ENCODE measurements around the gene IDUA. TPM values are rescaled to one million over a fixed set of nuclear protein-coding genes. Genes with fewer than 3 reads are reported as not detected.
A peak's percentile ranks its signal among the peaks of the same experiment; 100 is the strongest.

The IDUA gene
- total and polyA plus RNA-seq, 10 of the 15 experiments (the other 5 are each of a cell fraction or from before 2014, with no cell fraction given), result 0.05 to 7.6 (median 1.4) TPM; not detected in 1

- TF ChIP-seq RELB (IDR thresholded peaks at IDR 0.05; ENCODE audit: low read depth), result no peak
- TF ChIP-seq DPF2 (IDR thresholded peaks at IDR 0.05), result peak; percentile 9; the same call in 1 of the 2 replicates
- TF ChIP-seq ZBTB33 (IDR thresholded peaks at IDR 0.05), result no peak
- TF ChIP-seq HDAC2 (IDR thresholded peaks at IDR 0.05), result no peak
- TF ChIP-seq SKIL (IDR thresholded peaks at IDR 0.05; ENCODE audit: low read depth, poor library complexity, severe bottlenecking), result no peak
- TF ChIP-seq PML (IDR thresholded peaks at IDR 0.05; ENCODE audit: low read length), result no peak
- peak; percentile 31 for TF ChIP-seq USF1 (IDR thresholded peaks at IDR 0.05; ENCODE audit: borderline replicate concordance, extremely low read length, insufficient read depth, low read depth, low read length)
- TF ChIP-seq CEBPZ (IDR thresholded peaks at IDR 0.05; ENCODE audit: low read depth, low read length), result no peak
- TF ChIP-seq LARP7 (IDR thresholded peaks at IDR 0.05), result no peak; the same call in 1 of the 2 replicates
- TF ChIP-seq NR2C2 (IDR thresholded peaks at IDR 0.05; ENCODE audit: borderline replicate concordance, control insufficient read depth, insufficient read length, low read depth), result no peak
- peak; percentile 61; the same call in 1 of the 2 replicates for TF ChIP-seq POLR2A (IDR thresholded peaks at IDR 0.05; ENCODE audit: low read depth, low read length)
These were observed 13.1 kb upstream of the IDUA start, which contains the start of gene DGKQ (continued) for GRCh38 chr4:973431-974397.

All from GM12878 (cell line).